Ishikawa (cell line): ENCODE measurements around the gene ATP10A.

Experiments
- CEBPB ChIP-seq: IDR thresholded peaks from 2 replicates; pipeline ENCODE4 v1.6.1; 2012
- EP300 ChIP-seq: IDR thresholded peaks from 2 replicates; pipeline ENCODE4 v1.6.1; 2012; ENCODE audit warnings: borderline replicate concordance
- TF ChIP-seq, protein P1 (sequence below): IDR thresholded peaks from 2 replicates; pipeline ENCODE4 v1.6.1; 2012; ENCODE audit warnings: low read depth, mild to moderate bottlenecking
- TF ChIP-seq, protein P2 (sequence below): IDR thresholded peaks from 2 replicates; pipeline ENCODE4 v1.6.1; 2012

DNA sequence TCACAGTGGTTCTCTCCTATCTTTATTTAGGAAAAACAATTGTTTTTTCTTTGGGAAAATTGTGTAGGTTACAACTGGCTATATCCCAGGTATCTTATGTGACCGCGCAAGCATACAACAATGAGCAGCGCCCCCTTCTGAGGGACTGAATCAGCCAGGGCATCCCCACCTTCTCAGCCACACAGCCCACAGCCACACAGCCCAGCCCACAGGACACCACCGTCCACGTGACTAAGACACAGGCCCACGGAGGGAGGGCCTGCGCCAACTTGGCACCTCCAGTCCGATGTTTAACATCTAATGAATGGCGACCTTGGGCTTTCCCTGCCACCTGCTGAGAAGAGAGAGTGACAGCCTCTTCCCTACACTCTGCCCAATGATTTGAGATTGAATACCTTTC lies 68.1 kb downstream of the ATP10A start:
- TF ChIP-seq, protein P1, sequence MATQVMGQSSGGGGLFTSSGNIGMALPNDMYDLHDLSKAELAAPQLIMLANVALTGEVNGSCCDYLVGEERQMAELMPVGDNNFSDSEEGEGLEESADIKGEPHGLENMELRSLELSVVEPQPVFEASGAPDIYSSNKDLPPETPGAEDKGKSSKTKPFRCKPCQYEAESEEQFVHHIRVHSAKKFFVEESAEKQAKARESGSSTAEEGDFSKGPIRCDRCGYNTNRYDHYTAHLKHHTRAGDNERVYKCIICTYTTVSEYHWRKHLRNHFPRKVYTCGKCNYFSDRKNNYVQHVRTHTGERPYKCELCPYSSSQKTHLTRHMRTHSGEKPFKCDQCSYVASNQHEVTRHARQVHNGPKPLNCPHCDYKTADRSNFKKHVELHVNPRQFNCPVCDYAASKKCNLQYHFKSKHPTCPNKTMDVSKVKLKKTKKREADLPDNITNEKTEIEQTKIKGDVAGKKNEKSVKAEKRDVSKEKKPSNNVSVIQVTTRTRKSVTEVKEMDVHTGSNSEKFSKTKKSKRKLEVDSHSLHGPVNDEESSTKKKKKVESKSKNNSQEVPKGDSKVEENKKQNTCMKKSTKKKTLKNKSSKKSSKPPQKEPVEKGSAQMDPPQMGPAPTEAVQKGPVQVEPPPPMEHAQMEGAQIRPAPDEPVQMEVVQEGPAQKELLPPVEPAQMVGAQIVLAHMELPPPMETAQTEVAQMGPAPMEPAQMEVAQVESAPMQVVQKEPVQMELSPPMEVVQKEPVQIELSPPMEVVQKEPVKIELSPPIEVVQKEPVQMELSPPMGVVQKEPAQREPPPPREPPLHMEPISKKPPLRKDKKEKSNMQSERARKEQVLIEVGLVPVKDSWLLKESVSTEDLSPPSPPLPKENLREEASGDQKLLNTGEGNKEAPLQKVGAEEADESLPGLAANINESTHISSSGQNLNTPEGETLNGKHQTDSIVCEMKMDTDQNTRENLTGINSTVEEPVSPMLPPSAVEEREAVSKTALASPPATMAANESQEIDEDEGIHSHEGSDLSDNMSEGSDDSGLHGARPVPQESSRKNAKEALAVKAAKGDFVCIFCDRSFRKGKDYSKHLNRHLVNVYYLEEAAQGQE: no peak
- TF ChIP-seq EP300 (no peak), CEBPB (no peak)
- TF ChIP-seq, protein P2, sequence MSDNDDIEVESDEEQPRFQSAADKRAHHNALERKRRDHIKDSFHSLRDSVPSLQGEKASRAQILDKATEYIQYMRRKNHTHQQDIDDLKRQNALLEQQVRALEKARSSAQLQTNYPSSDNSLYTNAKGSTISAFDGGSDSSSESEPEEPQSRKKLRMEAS: no peak
